Measurements from ENCODE around the gene CITED4.

DNA sequence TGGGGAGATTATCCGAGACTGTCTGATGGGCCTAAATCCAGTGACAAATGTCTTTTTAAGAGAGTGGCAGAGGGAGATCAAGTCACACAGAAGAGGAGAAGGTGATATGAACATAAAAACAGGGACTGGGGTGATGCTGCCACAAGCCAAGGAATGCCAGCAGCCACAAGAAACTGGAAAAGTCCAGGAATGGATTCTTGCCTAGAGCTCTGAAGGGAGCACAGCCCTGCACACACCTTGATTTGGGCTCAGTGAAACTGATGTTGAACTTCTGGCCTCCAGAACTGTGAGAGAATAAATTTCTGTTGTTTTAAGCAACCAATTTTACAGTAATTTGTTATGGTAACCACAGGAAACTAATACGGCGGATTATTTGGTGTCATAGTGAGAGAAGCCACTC, 19.5 kb downstream of the CITED4 start:
- TF ChIP-seq, protein P1, sequence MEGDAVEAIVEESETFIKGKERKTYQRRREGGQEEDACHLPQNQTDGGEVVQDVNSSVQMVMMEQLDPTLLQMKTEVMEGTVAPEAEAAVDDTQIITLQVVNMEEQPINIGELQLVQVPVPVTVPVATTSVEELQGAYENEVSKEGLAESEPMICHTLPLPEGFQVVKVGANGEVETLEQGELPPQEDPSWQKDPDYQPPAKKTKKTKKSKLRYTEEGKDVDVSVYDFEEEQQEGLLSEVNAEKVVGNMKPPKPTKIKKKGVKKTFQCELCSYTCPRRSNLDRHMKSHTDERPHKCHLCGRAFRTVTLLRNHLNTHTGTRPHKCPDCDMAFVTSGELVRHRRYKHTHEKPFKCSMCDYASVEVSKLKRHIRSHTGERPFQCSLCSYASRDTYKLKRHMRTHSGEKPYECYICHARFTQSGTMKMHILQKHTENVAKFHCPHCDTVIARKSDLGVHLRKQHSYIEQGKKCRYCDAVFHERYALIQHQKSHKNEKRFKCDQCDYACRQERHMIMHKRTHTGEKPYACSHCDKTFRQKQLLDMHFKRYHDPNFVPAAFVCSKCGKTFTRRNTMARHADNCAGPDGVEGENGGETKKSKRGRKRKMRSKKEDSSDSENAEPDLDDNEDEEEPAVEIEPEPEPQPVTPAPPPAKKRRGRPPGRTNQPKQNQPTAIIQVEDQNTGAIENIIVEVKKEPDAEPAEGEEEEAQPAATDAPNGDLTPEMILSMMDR (IDR thresholded peaks at IDR 0.05; ENCODE audit: low read length): no peak
- TF ChIP-seq EZH2 (IDR thresholded peaks at IDR 0.05; ENCODE audit: borderline replicate concordance, low read length): no peak
